Pons (tissue), 1 donor: ENCODE data around the gene PSMD9.
"Not testable (repeated sequence)": the region's sequence is repeated elsewhere in the genome, so short reads cannot be mapped to it uniquely, and the experiment has no call there.

Experiments used
- DNase-seq: peaks from one replicate; pipeline ENCODE4 v3.0.0-alpha.2; 2016; ENCODE audit warnings: low spot score

Gene PSMD9

DNA sequence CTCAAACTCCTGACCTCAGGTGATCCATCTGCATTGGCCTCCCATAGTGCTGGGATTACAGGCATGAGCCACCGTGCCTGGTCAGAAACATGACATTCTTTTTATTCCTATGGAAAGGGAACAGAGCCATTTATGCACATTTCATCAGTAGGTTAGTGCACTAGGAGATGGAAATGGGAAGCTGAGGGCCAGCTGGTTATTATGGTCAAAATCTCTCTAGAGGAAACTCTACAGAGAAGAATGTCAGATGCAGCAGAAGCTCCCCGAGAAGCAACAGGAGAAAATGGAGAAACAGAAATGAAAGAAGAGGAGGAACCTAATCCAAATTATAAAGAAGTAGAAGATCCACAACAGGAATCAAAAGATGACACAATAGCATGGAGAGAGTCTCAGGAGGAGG lies 32.5 kb downstream of the PSMD9 start:
- DNase-seq = no peak

DNA sequence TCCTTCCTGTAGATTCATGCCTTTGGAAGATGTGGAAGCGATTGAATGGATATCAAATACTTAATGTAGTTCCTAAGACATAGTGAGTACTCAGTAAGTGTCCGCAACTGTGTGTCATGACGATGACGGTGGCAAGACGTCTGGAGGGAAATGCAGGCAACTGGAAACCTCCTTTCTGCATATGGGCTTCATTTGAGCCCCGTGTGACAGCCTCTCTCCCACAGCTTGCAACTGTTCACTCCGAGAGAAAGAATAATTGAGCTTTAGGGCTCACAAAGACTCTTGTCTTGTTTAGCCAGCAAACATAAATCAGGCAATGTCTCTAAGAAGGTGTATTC lies 36.7 kb downstream of the PSMD9 start:
- peak; percentile 21 for DNase-seq

DNA sequence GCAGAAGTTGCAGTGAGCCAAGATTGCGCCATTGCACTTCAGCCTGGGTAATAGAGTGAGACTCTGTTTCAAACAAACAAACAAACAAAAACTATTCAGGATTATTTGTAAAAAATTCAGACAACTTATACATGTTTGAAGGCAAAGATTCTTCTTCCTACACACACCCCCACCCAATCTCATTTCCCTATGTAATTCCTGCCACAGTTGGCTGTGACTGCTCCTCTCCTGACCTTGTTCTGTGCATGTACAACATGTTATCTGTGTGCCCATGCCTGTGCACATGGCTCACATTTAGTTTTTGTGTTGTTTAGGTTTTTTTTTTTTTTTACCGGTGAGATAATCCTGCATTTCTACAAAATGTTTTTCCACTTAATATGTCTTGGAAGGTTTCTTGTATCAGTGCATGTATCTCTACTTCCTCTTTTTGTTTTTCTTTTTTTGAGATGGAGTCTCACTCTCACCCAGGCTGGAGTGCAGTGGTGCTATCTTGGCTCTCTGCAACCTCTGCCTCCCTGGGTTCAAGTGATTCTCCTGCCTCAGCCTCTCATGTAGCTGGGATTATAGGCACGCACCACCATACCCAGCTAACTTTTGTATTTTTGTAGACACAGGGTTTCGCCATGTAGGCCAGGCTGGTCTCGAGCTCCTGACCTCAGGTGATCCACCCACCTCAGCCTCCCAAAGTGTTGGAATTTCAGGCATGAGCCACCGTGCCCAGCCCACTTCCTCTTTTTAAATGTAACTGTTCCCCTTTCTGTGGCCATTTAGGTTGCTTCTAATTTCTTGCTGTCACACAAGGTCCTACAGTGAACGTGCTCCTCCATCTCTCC lies 38.5 kb downstream of the PSMD9 start:
- no peak for DNase-seq

DNA sequence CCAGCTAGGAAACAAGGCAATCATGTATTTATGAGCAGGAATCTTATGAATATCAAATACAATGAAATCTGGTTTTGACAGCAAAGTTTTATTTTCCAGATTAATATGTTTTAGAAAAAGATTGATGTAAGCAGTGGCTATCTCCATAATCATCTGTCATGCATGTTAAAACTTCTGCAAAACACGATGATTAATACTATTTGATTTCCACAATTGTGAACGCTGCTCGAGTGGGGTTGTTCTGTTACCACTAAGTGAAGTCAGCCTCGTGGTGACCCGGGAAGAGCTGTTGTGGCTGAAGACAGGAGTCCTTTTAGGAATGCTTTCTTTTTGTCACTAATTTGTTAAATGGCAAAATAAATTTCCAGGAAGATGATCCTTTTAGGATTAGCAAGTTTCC lies 39.2 kb downstream of the PSMD9 start:
- DNase-seq = no peak

DNA sequence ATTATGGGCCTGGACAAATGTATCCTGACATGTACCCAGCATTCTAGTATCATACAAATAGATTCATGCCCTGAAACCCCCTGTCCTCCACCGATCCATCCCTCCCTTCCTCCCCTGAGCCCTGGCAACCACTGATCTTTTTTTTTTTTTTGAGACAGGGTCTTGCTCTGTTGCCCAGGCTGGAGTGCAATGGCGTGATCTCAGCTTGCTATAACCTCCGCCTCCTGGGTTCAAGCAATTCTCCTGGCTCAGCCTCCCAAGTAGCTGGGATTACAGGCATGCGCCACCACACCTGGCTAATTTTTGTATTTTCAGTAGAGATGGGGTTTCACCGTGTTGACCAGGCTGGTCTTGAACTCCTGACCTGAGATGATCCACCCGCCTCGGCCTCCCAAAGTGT lies 41.0 kb downstream of the PSMD9 start:
- DNase-seq = not testable (repeated sequence)

DNA sequence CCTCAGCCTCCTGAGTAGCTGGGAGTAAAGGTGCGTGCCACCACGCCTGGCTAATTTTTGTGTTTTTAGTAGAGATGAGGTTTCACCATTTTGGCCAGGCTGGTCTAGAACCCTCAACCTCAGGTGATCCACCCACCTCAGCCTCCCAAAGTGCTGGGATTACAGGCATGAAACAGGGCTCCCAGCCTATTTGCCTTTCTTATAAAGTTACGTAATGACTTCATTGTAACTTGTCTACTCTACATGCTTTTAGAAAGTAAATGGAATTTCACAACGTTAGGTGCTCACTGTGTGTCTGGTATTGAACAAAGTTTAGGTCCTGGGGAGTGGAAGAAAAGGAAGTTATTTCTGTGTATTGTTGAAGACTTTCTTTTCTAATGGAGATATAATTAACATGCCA lies 42.3 kb downstream of the PSMD9 start:
- no peak for DNase-seq

DNA sequence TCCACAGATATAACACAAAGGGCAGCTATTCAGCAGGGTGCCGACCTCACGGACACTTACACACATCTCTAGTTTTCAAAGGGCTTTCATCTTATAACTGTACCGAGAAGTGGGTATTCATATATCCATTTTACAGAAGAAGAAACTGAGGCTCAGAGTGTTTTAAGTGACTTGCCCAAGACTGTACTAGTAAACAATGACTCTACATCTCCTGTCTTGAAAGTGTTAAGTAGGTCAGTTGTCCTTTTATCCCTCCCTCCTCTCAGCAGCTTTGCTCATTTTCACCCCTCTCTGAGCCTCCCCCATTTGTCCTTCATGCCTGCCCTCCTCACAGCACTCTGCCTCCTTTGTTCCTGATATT lies 43.6 kb downstream of the PSMD9 start:
- DNase-seq = no peak

DNA sequence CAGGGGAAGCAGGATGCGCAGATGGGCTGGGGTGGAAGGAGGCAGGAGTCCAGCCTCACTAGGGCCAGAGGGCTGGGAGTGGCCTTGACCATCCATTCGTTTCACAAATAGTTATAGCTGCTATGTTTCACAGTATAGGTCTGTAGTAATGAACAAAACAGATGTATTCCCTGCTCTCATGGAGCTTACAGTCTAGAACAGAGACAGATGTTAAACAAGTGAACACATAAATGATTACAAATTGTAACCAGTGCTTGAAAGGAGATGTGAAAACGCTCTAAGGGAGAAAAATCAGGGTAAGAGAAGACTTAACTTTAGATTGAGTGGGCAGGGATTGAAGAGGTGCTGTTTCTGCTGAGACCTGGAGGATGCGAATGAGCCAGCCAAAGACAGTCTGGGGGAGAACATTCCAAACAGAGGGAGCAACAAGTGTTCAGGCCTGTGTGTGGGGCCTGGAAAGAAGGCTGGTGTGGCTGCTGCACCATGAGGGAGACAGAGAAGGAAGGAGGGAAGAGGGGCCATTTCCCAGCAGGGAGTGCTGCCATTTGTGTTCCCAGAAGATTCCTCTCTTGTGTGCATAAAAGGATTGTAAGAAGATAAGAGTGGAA lies 44.4 kb downstream of the PSMD9 start:
- DNase-seq = no peak

DNA sequence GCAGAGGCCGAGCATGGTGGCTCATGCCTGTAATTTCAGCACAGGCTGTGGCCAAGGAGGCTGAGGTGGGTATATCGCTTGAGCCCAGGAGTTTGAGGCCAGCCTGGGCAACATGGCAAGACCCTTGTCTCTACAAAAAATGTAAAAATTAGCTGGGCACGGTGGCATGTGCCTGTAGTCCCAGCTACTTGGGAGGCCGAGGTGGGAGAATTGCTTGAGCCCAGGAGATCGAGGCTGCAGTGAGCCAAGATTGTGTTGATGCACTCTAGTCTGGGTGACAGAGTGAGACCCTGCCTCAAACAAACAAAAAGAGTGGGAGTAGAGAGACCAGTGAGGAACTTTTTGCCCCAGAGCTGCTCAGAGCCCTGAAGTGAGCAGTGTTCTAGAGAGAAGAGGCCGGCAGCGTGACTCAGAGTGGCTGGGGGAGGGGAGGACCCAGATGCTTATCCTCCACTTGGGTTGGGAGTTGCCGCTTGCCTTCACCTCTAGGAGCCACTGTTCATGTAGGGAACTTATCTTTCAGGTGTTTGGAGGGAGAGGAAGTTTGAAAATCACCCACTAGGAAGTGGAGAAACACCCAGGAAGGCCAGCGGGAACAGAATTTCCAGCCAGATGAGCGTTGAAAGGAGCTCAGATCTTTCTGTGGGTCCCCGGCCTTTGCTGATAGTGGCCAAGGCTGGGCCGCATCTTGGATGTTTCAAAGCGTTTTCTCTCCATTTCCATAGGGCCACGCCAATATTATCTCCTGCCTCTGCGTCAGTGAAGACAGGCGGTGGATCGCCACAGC lies 45.1 kb downstream of the PSMD9 start:
- no peak for DNase-seq

DNA sequence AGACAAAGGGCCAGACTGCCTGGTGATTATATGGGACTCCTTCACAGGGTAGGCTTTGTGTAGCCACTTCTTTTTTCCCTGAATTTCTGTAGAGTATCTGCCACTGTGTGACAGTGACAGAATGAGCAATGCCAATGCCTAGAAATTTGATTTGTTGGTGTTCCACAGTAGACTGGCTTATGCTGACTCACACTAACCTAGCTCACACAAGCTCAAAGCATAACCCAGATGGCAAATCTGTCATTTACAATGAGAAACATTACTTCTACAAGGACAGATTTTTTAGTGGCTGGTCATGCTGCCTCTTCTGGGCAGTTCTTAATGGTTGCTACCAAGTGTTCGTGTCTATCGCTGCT lies 45.7 kb downstream of the PSMD9 start:
- DNase-seq = no peak

DNA sequence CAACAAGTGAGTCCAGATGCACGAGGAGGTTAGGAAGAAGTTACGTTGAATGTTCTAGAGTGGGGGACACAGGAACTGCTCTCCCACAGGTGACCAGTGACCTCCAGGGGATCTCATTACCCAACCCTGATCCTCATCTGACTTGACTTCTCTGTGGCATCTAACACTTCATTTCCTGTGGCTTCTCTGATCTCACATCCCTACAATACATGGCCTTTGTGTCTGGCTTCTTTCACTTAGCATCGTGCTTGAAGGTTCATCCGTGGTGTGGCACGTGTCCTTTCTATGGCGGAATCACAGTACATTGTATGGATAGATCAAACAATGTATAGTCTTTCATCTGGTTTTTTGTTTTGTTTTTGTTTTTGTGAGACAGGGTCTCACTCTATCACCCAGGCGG lies 49.1 kb downstream of the PSMD9 start:
- no peak for DNase-seq

DNA sequence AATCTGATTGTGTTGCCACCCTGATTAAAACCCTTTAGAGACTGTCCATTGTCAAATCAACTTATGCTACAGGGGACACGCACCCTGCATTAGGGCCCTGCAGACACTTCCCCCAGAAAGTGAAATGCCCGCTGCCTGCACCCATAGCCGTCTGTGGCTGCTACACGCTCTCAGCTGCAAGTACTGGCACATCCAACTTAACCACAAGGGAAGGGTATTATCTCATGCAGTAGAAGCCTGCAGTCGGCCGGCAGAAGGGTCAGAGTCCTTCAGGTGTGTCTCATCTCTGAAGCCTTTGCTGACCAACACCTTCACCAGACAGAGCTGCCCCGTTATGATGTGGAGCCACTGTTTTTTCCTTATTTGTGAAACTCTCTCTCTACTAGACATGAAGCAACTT lies 50.6 kb downstream of the PSMD9 start:
- peak; percentile 17 for DNase-seq

DNA sequence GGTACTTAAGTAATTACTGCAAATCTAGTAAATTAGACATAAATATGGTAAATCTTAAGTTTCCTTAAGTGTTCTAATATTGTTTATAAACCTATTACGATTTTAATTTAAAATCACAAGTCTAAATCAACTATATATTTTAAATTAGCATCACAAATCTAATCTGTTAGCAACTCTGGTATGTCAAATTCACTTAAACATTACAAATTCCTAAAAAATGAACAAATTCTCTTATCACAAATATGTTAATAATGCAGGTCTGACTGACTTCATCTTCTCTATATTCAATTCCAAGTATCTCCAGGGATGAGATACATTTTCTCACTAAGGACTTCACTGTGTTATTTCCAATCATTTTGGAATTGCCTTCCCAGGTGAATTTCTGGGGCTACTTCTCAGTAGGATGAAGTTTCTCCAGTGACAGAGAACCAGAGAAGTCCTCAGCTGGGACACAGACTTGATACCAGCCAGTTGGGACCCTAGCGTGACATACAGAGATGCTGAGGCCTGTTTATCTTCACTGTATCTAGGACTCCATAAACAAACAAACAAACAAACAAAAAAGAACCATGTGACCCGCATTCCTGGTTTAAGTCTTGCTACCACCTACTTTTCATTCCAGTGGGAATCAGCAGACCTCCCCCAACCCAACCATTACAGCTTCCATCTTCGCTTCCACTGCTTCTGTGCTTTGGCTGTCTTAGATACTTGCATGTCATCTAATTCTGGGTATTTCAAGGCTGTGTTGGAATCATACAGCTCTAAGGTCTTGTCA lies 51.6 kb downstream of the PSMD9 start:
- no peak for DNase-seq

DNA sequence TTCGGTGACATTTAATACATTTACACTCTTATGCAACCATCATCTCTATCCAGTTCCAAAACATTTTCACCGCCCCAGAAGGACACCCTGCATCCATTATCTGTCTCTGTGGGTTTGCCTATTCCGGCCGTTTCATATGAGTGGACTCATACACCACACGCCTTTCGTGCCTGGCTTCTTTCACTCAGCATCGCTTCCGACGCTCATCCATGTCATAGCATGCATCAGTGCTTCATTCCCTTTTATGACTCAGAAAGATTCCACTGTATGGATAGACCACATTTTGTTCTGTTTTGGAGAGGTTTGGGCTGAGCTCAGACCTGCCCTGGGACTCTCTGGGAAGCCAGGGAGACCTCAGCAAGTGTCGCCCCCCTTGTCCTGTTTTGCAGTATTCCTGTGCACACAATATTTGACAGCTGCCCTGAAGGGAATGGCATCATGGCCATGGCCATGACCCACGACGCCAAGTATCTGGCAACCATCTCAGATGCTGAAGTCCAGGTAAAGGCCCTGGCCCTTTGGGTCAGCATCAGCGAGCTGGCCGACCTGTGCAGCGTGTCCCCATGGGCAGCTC lies 53.6 kb downstream of the PSMD9 start:
- DNase-seq = no peak

DNA sequence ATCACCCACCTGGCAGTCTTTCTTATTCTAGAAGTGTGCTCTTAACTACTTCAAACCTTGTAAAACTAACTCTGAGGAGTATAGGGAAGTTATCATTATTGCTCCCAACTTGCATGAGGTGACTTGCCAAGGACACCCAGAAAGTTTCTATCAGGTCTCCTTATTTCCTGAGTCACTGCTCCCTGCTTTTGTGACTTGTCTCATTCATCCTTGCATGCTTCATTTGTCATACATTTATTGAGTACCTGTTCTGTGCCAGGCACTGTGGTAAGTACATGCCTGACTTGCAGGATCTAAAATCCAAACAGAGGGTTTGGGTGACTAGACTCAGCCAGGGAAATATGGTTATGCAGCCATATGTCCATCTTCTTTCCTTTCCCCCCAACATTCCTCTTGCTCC lies 55.3 kb downstream of the PSMD9 start:
- no peak for DNase-seq

DNA sequence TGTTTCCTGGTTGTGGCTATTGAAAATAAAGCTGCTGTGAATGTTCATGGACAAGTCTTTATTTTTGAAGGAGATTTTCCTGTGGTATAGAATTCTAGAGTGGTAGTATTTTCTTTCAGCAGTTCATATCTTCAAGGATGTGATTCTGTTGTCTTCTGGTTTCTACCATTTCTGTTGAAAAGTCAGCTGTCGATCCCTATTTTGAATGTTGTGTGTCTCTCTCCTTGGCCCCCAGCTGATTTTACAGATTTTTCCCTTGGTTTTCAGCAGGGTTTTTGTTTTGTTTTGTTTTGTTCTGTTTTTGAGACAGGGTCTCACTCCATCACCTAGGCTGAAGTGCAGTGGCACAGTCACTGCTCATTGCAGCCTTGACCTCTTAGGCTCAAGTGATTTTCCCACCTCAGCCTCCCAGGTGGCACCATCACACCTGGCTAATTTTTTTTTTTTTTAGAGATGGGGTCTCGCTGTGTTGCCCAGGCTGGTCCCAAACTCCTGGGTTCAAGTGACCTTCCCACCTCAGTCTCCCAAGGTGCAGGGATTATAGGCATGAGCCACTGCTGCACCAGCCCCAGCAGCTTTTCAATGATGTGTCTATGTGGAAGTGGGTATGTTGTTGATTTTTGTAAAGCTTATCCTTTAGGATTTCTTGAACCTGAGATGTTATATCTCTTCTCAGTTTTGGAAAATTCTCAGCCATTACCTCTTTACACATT lies 57.9 kb downstream of the PSMD9 start:
- no peak for DNase-seq

DNA sequence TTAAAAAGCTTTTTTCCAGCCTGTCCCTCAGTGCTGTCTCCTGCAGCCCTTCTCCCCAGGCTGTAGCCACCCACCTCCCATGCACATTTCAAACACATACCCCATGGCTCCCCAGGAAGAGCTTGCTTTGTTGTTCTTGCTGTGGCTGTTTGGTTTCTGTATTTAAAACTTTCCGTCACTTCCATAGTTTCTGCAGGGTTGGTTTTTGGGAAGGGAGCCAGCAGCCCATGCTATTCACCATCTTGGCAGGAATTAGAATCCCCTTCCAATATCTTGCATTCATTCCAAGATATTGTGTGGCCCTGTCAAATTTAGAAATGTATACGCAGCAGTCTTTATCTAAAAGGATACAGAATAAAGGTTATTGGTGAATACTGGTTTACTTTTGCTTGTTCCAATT lies 59.4 kb downstream of the PSMD9 start:
- DNase-seq = no peak

DNA sequence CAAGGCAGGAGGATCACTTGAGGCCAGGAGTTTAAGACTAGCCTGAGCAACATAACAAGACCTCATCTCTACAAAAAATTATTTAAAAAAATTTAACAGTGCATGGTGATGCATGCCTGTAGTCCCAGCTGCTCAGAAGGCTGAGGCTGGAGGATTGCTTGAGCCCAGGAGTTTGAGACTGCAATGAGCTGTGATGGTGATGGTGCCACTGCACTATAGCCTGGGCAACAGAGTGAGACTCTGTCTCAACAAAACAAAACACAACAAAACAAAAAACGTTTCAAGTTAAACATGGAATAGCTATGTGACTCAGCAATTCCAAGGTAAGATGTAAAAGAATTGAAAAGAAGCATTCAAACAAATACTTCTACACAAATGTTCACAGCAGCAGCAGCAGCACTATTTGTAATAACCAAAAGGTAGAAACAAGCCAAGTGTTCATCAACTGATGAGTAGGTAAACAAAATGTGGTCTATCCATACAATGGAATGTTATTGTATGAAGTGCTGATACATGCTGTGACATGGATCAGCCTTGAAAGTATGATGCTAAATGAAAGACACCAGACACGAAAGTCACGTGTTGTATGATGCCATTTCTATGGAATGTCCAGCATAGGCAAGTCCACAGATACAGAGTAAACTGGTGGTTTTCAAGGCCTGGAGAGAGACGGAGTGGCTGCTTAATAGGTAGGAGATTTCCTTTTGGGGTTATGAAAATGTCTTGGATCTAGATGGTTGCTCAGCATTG lies 61.2 kb downstream of the PSMD9 start:
- no peak for DNase-seq

DNA sequence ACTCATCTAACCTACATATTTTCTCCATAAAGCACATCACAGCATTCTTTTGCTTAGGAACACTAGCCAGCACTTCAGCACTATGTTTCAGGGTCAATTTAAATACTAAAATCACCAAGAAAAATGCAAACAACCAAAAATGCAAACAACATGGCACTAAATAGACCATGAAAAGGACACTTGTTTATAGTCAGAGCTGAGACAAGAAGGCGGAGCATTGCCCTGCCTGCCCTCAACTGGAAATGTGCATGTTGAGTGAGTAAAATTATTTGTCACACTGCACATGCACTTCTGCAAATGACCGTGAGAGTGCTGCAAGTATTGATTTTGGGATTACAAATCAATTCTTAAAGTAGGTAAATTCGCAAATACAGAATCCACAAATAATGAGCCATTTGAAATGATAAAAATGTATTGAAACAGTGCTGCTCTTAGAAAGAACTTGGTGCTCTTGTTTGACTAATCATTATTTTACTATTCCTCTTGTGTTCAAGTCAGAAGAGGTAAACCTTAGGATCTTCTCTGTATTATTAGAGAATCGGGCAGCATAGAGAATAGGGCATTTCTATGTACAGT lies 64.6 kb downstream of the PSMD9 start:
- no peak for DNase-seq

DNA sequence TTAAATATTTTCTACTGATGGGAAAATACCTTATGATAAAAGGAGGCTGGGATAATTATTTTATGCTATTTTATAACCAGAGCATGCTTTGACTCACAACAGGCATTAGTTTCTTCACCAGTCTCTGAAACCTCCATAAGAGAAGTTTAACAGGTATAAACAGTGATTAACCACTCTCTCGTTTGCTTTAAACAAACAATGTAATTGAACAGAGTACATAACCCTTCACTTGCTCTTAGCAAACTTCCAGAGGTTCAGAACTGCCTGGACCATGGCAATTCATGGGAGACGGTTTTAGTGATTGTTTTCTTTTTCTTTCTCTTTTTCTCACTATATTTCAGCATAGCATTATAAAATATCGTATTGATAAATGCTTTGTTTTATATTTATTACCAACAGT lies 65.1 kb downstream of the PSMD9 start:
- no peak for DNase-seq
